GM18861 (cell line): Measurements from ENCODE around the gene WDR13.
"Not testable (repeated sequence)": the region's sequence is repeated elsewhere in the genome, so short reads cannot be mapped to it uniquely, and the experiment has no call there.

Source experiments
- ATAC-seq: cut with Tn5 transposase; IDR thresholded peaks from one replicate; pipeline ENCODE4 v1.9.1; 2021; ENCODE audit not compliant: unreplicated experiment

Gene WDR13

DNA sequence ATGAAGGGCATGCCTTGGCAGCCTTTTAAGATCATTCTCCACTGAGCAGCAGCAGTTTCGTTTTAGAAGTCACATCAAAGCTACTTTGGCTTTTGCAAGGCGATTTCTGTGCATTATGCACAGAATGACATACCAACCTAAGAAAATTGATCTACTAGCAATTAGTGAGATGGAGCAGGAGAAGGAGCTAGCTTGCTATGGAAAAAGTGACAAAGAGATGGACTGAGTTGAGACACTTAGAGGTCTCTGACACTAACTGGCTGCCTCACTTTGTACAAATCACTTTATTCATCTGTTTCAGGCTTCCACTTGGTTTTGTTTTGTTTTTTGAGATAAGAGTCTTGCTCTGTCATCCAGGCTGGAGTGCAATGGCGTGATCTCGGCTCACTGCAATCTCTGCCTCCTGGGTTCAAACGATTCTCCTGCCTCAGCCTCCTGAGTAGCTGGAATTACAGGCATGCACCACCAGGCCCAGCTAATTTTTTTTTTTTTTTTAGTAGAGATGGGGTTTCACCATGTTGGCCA, 54.8 kb downstream of the WDR13 start:
- ATAC-seq: not testable (repeated sequence)

DNA sequence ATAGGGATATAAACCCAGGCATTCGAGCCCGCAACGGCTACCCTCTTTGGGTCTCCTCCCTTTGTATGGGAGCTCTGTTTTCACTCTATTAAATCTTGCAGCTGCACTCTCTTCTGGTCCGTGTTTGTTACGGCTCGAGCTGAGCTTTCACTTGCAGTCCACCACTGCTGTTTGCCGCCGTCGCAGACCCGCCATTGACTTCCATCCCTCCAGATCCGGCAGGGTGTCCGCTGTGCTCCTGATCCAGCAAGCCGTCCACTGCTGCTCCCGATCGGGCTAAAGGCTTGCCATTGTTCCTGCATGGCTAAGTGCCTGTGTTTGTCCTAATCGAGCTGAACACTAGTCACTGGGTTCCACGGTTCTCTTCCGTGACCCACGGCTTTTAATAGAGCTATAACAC, 57.5 kb downstream of the WDR13 start:
- ATAC-seq: not testable (repeated sequence)
